SIG-M5 (cell line): ENCODE data around the gene RNLS.

Source experiments
- DNase-seq: peaks from one replicate; lab custom pipeline; 2025; lab: John Stamatoyannopoulos, UW

Gene RNLS

GRCh38 chr10:88553116-88553752 is 29.9 kb downstream of the RNLS start:
- DNase-seq, result no peak

GRCh38 chr10:88551246-88551645 is 31.9 kb downstream of the RNLS start:
- DNase-seq, result no peak

- DNase-seq, result no peak
These were observed 36.6 kb downstream of the RNLS start for GRCh38 chr10:88546497-88546896.

- DNase-seq, result no peak
These were observed 37.8 kb downstream of the RNLS start for GRCh38 chr10:88545359-88545758.

- no peak for DNase-seq
These were observed 38.8 kb downstream of the RNLS start for GRCh38 chr10:88544140-88544870.

- no peak for DNase-seq
These were observed 40.6 kb downstream of the RNLS start for GRCh38 chr10:88542522-88542921.

GRCh38 chr10:88541116-88541626 is 41.9 kb downstream of the RNLS start:
- DNase-seq, result no peak

GRCh38 chr10:88540351-88540750 is 42.8 kb downstream of the RNLS start:
- DNase-seq, result no peak

GRCh38 chr10:88538048-88538447 is 45.1 kb downstream of the RNLS start:
- DNase-seq, result no peak

- DNase-seq, result no peak
These were observed 45.8 kb downstream of the RNLS start for GRCh38 chr10:88537322-88537721.

- no peak for DNase-seq
These were observed 46.7 kb downstream of the RNLS start for GRCh38 chr10:88536437-88536836.

- no peak for DNase-seq
These were observed 48.9 kb downstream of the RNLS start for GRCh38 chr10:88534072-88534665.

- DNase-seq, result no peak
These were observed 51.6 kb downstream of the RNLS start for GRCh38 chr10:88531392-88532052.

GRCh38 chr10:88530629-88531391 is 52.3 kb downstream of the RNLS start:
- DNase-seq, result no peak

- DNase-seq, result no peak
These were observed 53.0 kb downstream of the RNLS start for GRCh38 chr10:88530093-88530492.

- no peak for DNase-seq
These were observed 54.1 kb downstream of the RNLS start for GRCh38 chr10:88528806-88529570.

- DNase-seq, result no peak
These were observed 54.9 kb downstream of the RNLS start for GRCh38 chr10:88528201-88528600.

GRCh38 chr10:88527245-88527644 is 55.9 kb downstream of the RNLS start:
- DNase-seq, result no peak

- DNase-seq, result no peak
These were observed 56.5 kb downstream of the RNLS start for GRCh38 chr10:88526501-88527105.

- no peak for DNase-seq
These were observed 57.6 kb downstream of the RNLS start for GRCh38 chr10:88525371-88526069.
